Body of pancreas (tissue), 4 donors: ENCODE measurements around the gene METTL23. TPM values are rescaled to one million over a fixed set of nuclear protein-coding genes. Genes with fewer than 3 reads are reported as not detected.

Source experiments
- ATAC-seq: fragments of 150-250 bp; one replicate; pipeline ENCODE4 v1.9.1; 2016
- DNase-seq, 4 donors: peaks; one replicate each; pipeline ENCODE4 v3.0.0-alpha.2; 2019
- H3K27ac ChIP-seq, 4 donors: fragments of 200-600 bp; sonication (generic); 1 replicate in 3 of 4; 2 replicates in 1 of 4; pipeline versions ENCODE4 v1.5.1 to v1.6.1; 2016 to 2019; ENCODE audit warnings: mild to moderate bottlenecking in 1 of 4, mixed read lengths in 1 of 4, moderate library complexity in 1 of 4
- H3K27me3 ChIP-seq, 2 donors: fragments of 200-600 bp; sonication (generic); one replicate each; pipeline ENCODE4 v1.6.0; 2016; ENCODE audit warnings: mild to moderate bottlenecking in 1 of 2
- H3K36me3 ChIP-seq, 2 donors: fragments of 200-600 bp; sonication (generic); replicated peaks in 1 of 2; 2 replicates each; pipeline ENCODE4 v1.5.1; 2016; ENCODE audit warnings: low read depth in 2 of 2; ENCODE audit not compliant: insufficient read depth in 1 of 2
- H3K4me1 ChIP-seq: fragments of 200-600 bp; sonication (generic); one replicate; pipeline ENCODE4 v1.6.0; 2016
- H3K4me3 ChIP-seq, 2 donors: fragments of 200-600 bp; sonication (generic); 1 replicate in 1 of 2; 2 replicates in 1 of 2; pipeline ENCODE4 v1.5.1; 2016 to 2019
- H3K9me3 ChIP-seq, 3 donors: fragments of 200-600 bp; sonication (generic); 1 replicate in 2 of 3; 2 replicates in 1 of 3; pipeline ENCODE4 v1.5.1; 2016
- CTCF ChIP-seq, 7 experiments: fragments of 450-650 bp in 4 of 7; fragments of 200-600 bp in 3 of 7; sonication (generic) in 3 of 7; IDR thresholded peaks; one replicate each; pipeline ENCODE4 v1.5.1; 2016 to 2019; ENCODE audit warnings: antibody characterized with exemption in 7 of 7
- POLR2A ChIP-seq, 3 donors: fragments of 450-650 bp; IDR thresholded peaks; one replicate each; pipeline ENCODE4 v1.6.1; 2016; ENCODE audit warnings: antibody characterized with exemption in 3 of 3, mild to moderate bottlenecking in 2 of 3
- WGBS, 2 donors: methylation state at CpG; one replicate each; pipeline ENCODE4 v1.1.5; 2017; 5-methylcytosine and 5-hydroxymethylcytosine counted together
- intact Hi-C: fragments of 100-400 bp; cut with DNase I; formaldehyde crosslinking; loops from one replicate; pipeline ENCODE4 v1.15.1; 2023
- total RNA-seq, 2 donors: library from RNA; depleted of rRNA; stranded (reverse); fragments of >200 nt; gene quantifications; one replicate each; pipeline ENCODE4 v1.1.0, GENCODE V29; 2016

METTL23 gene
- total RNA-seq, 2 donors from 2014 or later, result 25.9 to 44.2 TPM

- H3K36me3 ChIP-seq, result peaks cover 3 to 7% of the 10 kb centered on the region in 2 donors
- no peak overlapping the region for H3K4me3 ChIP-seq
- intact Hi-C loops, result no loop called here
- DNase-seq (no peak), ATAC-seq (no peak)
- no peaks in the 10 kb centered on the region for H3K4me1 ChIP-seq
- TF ChIP-seq CTCF (IDR thresholded peaks at IDR 0.05), result no peak
- H3K9me3 ChIP-seq, result no peaks in the 10 kb centered on the region
- no peaks in the 10 kb centered on the region for H3K27me3 ChIP-seq
- WGBS, 2 donors, result 100% methylated on average over 1 of the region's 1 CpG
- no peak overlapping the region for H3K27ac ChIP-seq
Observed at GRCh38 chr17:76748657-76749056, 22.0 kb downstream of the METTL23 start.

- Histone ChIP-seq H3K27me3 (no peaks in the 10 kb centered on the region), H3K4me1 (no peaks in the 10 kb centered on the region), H3K9me3 (no peaks in the 10 kb centered on the region), H3K36me3 (peaks cover 0 to 2% of the 10 kb centered on the region in 2 donors), H3K4me3 (no peak overlapping the region), H3K27ac (no peak overlapping the region)
- ATAC-seq (no peak), DNase-seq (no peak)
- WGBS, 2 donors, result 87% methylated on average over 3 of the region's 3 CpGs
- intact Hi-C loops, result no loop called here
- TF ChIP-seq CTCF (IDR thresholded peaks at IDR 0.05) (no peak), POLR2A (IDR thresholded peaks at IDR 0.05) (no peak)
Observed at GRCh38 chr17:76751416-76751993, 24.9 kb downstream of the METTL23 start.

DNA sequence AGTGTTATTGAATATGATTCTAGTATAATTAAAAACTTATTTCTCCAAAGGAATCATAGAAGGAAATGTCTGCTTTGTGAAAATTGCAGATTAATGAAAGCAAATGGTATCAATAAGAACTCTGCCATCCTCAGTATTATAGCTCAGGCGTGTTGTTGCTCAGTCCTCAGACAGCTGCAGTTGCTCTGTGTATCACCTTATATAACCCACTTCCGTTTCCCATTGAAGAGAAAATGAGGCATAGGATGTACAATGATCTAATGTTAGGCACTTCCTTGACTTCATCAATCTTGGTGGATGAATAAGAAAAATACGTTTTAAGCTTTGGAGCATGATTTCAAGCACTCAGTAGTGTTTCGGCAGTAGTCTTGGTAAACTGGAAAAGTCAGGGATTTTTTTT is 25.4 kb downstream of the METTL23 start:
- Histone ChIP-seq H3K27ac (no peak overlapping the region), H3K27me3 (no peaks in the 10 kb centered on the region), H3K4me3 (no peak overlapping the region), H3K4me1 (no peaks in the 10 kb centered on the region), H3K36me3 (peaks cover 0 to 2% of the 10 kb centered on the region in 2 donors), H3K9me3 (no peaks in the 10 kb centered on the region)
- ATAC-seq, result no peak
- TF ChIP-seq CTCF (IDR thresholded peaks at IDR 0.05) (no peak), POLR2A (IDR thresholded peaks at IDR 0.05) (no peak)
- intact Hi-C loops, result no loop called here
- no peak for DNase-seq
- 85 to 97% methylated on average over 4 of the region's 4 CpGs for WGBS, 2 donors

GRCh38 chr17:76753061-76753961 is 26.7 kb downstream of the METTL23 start:
- ATAC-seq, result no peak
- no peak for DNase-seq
- no peak overlapping the region for H3K27ac ChIP-seq
- 85 to 93% methylated on average over 12 of the region's 12 CpGs for WGBS, 2 donors
- intact Hi-C loops, result no loop called here
- no peaks in the 10 kb centered on the region for H3K9me3 ChIP-seq
- no peak overlapping the region for H3K4me3 ChIP-seq
- H3K4me1 ChIP-seq, result no peaks in the 10 kb centered on the region
- peaks cover 0 to 2% of the 10 kb centered on the region in 2 donors for H3K36me3 ChIP-seq
- H3K27me3 ChIP-seq, result no peaks in the 10 kb centered on the region
- TF ChIP-seq POLR2A (IDR thresholded peaks at IDR 0.05) (no peak), CTCF (IDR thresholded peaks at IDR 0.05) (no peak)
